Stimulated activated CD8-positive, alpha-beta memory T cell treated with anti-CD3 and anti-CD28 coated beads, Interleukin-12 subunit alpha, Interleukin-12 subunit beta, amount 100 ng/mL, for 4 hours (primary cell): ENCODE data around the gene KCNJ18.
"Not testable (repeated sequence)": the region's sequence is repeated elsewhere in the genome, so short reads cannot be mapped to it uniquely, and the experiment has no call there.

Experiments used
- DNase-seq: peaks from one replicate; pipeline ENCODE4 v3.0.0-alpha.2; 2020; ENCODE audit warnings: low read depth

The KCNJ18 gene

DNA sequence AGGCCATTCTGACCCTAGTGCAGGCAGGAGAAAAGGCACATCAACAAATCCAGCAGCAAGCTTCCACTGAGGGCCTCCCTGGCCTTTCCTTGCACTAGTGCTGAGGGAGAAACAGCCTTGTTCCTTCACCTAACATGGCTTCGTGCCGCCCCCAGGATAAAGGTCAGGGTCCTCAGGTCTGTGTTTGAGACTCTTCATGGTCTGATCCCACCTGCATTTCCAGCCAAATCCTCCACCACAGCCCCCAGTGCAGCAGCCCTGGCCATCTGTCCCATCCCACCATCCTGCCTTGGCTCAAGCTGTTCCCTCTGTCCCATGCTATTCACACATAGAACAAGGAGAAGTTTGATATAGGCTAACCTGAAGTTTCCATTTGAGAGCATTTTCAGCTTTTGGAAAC is 20.9 kb upstream of the KCNJ18 start:
- not testable (repeated sequence) for DNase-seq

DNA sequence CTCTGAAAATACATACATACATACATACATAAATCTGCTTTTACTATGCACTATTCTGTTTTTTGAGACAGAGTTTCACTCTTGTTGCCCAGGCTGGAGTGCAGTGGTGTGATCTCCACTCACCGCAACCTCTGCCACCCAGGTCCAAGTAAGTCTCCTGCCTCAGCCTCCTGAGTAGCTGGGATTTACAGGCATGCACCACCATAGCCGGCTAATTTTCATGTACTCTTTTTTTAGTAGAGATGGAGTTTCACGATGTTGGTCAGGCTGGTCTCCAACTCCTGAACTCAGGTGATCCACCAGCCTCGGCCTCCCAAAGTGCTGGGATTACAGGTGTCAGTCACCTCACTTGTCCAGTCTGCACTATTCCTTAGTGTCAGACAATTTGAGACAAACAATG is 20.5 kb upstream of the KCNJ18 start:
- not testable (repeated sequence) for DNase-seq

DNA sequence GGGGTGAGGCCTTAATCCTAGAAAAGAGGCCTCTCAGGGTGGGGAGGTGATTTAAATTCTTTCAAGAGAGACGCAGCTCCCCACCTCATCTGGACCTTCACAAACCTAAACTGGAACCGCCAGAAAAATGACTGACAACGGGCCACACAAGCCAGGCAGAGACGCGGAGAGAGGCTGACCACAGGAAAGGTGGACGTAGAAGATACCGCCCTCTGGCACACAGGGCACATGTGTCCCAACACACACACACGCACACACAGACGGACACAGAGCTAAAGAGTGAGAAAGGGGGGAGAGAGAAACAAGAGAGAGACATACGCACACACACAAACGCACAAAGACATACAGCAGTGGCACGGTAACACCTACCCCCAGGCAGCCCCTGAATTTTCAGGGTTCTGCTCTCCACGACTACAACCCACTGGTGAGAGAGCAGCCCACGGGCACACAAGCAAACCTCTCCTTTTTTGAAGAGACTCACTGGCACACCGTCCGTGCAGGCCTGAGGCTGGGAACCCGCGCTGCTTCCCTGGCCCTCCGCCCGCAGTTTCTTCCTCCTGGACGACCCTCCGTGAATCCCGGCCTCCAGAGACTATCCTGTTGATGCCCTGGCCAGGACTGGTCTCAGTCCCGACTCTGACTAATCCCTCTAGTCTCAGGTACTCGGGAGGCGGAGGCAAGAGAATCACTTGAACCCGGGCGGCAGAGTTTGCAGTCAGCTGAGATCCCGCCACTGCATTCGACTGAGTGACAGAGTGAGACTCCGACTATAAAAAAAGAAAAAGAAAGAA is 18.7 kb upstream of the KCNJ18 start:
- not testable (repeated sequence) for DNase-seq

DNA sequence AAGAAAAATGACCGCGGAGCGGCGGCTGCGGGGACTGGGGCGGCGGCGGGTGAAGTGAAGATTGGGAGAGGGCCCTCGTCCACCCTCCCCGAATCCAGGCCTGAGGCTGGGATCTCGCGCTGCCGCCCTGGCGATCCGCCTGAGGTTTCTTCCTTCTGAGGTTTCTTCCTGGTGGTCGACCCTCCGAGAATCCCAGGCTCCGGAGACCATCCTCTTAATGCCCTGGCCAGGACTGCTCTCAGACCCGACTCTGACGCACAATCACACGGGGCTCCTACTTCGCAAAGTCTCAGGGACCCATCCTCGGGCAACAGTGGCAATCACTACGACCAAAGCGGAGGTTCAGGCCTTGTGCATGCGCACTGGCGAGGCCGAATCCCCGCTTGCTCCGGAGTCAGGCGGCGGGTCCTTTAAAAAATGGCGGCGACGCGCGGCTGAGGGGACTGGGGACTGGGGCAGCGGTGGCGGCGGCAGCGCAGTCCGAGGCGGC is 18.0 kb upstream of the KCNJ18 start:
- DNase-seq = no peak

DNA sequence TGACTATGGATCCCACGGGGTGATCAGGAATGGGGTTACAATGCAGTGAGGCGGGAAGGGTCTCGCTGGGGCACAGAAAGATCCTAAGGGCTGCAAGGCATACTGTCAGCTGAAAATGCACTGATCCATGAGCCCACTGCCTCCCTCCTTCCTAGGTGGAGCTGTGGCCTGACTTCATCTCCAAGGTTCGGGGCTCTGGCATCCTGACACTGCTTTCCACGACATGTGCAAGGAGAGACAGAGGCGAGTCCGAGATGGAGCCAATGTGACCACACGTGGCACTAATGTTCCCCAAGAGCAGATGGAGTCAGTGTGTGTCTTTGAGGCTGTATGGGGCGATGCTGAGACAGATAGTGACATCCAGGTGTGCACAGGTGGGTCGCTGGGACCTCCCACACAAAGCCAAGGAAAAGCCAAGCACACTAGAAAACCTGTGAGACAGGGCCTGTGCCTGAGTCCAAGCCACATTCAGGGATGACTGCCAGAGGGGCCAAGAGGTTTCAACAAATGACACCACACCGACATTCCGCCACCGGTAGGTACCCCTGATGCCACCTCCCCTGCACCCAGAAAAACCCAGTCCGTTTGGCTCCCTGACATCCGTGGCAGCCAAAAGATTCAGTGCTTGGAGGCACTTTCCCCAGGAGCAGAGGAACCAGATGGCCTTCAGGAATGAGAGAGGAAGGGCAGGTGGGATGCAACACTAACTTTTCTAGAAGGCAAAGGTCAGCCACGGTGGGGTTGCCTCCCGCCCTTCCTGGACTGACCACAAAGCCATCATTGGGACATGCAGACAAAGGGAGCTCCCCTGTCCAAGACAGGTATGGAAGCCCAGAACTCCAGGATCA is 17.2 kb upstream of the KCNJ18 start:
- DNase-seq = not testable (repeated sequence)

DNA sequence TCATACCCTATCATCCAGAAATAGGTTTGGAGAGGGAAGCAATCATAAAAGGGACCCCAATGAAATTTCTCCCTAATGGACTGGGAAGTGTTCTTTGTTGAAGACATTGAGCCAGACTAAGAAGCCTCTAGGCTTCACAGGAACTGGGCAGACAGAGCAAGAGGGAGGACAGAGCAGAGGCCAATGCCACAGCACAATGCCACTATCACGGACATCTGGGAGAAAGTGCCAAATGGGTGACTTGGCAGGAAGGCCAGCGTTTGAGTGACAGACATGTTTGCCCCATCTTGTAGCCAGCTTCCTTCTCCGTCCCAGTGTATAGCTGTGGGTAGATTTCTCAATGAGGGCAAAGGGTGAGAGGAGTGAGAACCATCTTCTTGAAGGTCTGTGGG is 16.6 kb upstream of the KCNJ18 start:
- DNase-seq = not testable (repeated sequence)

DNA sequence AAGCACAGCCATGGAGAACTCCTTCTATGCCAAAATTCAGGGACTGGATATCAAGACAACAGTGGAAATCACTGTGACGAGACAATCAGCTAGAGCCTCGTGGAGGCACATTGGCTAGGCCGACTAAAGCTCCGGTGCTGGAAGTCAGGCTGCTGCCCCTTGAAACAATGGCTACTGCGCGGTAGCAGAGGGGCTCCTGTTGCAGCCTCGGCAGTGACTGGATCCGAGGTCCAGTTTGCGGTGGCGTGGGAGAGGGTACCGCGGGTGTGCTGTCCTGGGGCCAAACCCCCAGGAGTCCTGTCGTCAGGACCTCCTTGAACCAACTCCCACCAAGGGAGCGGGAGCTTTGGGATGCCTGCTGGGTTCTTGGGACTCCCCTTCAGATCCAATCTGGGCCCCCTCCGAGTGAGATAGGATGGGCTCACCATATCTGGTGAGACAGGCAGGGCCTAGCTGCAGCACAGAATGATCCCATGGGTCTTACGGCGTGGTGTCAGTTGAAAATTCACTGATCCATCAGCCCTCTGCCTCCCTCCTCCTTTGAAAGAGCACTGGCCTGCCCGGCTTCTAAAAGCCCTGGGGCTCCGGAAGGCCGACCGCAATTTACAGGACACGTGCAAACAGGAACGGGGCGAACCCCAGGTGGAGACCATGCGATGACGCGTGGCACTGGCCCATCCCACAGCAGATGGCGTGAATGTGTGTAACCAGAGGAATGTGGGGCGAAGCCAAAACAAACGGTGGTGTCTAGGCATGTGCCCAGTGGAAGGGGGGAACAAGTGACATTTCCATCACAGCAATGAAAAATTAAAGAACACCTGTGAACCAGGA is 15.8 kb upstream of the KCNJ18 start:
- no peak for DNase-seq

DNA sequence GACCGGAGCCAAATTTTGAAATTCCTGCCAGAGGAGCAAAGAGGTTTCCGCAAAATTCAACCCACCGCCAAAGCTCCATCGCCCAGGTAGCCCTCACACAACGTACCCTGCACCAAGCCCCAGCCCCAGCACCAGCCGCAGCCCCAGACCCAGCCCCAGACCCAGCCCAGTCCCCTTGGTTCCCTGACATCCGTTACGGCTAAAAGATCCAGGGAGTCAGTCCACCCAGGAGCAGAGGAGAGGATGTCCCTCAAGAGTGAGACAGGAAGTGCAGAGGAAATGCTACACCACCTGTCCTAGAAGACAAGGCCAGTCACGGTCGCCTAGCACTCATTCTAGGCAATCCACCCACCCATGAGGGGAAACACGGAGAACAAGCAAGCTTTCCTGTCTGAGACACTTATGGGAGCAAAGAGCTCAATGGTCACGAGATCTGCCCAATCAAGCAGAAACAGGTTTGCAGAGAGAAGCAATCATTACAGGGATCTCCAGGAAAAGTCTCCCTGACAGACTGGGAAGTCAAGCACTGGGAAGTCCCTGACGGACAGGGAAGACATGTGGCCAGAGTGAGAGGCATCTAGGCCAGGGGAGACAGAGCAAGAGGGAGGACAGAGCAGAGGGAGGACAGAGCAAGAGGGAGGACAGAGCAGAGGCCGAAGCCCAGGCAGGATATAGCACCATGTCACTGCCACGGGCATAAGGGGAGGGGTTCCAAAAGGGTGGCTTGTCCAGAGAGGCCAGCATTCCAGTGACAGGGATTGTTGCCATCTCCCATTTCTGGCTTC is 15.0 kb upstream of the KCNJ18 start:
- DNase-seq = no peak

DNA sequence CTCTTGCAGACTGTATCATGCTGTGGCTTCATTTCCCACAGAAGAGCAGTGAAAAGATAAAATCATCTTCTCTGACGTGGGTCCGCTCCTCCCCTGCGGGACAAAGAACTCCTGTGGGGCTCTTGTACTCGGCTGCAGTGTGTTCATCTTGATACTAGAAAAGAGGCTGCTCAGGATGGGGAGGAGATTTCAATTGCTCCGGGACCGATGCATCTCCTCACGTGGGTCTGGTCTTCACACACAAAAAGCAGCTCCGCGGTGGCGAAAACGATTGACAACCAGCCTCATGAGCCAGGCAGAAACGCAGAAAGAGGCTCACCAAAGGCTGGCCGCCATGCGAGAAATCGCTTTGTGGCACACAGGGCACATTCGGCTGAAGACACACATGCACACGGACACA is 14.4 kb upstream of the KCNJ18 start:
- no peak for DNase-seq

DNA sequence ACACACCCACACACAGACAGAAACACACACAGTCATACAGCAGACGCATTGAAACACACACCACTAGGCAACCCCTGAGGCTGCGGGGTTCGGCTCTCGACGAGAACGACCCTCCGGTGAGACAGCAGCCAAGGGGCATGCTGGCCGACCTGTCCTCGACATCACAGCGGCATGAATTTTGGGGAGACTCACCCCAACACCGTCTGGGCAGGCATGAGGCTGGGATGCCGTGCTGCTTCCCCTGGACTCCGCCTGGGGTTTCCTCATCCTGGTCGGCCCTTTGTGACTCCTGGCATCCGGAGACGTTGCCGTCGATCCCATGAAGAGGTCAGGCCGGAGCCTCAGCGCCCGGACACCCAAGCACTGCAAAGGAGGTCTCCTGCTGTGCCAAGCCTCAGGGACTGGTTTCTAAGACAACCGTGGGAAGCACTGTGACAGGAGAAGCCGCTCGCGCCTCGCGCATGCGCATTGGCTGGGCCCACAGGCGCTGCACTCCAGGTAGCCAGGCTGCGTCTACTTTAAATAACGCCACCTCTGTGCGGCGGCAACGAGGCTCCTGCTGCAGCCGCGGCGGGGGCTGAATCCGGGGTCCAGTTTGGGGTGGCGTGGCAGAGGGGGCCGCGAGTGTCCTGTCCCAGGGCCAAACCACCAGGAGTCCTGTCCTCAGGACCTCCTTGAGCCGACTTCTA is 13.8 kb upstream of the KCNJ18 start:
- no peak for DNase-seq

DNA sequence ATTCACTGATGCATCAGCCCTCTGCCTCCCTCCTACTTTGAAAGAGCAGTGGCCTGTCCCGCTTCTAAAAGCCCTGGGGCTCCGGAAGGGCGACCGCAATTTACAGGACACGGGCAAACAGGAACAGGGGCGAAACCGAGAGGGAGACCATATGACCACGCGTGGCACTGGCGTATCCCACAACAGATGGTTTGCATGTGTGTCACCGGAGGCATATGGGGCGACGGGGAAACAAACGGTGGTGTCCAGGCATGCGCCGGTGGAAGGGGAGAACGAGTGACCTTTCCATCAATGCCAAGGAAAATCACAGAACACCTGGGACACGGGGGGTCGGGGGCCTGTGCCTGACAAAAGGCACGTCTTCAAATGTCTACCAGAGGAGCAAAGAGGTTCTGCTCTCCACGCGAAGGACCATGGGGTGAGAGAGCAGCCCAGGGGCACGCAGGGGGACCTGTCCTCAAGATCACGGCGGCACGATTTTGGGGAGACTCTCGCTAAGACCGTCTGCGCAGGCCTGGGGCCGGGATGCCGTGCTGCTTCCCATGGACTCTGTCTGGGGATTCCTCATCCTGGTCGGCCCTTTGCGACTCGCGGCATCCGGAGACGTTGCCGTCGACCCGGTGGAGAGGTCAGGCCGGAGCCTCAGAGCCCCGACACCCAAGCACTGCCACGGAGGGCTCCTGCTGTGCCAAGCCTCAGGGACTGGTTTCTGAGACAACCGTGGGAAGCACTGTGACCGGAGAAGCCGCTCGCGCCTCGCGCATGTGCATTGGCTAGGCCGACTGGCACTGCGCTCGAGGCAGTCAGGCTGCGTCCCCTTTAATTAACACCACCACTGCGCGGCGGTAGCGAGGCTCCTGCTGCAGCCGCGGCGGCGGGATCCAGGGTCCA is 12.8 kb upstream of the KCNJ18 start:
- DNase-seq = no peak

DNA sequence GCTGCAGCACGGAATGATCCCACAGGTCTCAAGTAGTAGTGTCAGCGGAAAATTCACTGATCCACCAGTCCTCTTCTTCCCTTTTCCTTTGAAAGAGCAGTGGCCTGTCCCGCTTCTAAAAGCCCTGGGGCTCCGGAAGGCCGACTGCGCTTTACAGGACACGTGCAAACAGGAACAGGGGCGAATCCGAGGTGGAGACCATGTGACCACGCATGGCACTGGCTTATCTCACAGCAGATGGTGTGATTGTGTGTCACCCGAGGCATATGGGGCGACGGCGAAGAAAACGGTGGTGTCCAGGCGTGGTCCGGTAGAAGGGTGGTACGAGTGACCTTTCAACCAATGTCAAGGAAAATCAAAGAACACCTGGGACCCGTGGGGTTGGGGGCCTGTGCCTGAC is 12.0 kb upstream of the KCNJ18 start:
- DNase-seq = no peak

DNA sequence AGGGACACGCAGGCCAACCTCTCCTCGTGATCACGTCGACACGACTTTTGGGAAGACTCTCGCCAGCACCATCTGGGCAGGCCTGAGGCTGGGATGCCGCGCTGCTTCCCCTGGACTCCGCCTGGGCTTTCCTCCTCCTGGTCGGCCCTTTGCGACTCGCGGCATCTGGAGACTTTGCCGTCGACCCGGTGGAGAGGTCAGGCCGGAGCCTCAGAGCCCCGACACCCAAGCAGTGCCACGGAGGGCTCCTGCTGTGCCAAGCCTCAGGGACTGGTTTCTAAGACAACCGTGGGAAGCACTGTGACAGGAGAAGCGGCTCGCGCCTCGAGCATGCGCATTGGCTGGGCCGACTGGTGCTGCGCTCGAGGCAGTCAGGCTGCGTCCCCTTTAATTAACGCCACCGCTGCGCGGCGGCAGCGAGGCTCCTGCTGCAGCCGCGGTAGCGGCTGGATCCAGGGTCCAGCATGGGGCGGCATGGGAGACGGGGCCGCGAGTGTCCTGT is 11.4 kb upstream of the KCNJ18 start:
- not testable (repeated sequence) for DNase-seq

DNA sequence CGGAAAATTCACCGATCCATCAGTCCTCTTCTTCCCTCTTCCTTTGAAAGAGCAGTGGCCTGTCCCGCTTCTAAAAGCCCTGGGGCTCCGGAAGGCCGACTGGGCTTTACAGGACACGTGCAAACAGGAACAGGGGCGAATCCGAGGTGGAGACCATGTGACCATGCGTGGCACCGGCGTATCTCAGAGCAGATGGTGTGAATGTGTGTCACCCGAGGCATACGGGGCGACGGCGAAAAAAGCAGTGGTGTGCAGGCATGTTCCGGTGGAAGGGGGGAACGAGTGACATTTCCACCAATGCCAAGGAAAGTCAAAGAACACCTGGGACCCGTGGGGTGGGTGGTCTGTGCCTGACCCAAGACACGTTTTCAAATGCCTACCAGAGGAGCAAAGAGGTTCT is 10.7 kb upstream of the KCNJ18 start:
- not testable (repeated sequence) for DNase-seq

DNA sequence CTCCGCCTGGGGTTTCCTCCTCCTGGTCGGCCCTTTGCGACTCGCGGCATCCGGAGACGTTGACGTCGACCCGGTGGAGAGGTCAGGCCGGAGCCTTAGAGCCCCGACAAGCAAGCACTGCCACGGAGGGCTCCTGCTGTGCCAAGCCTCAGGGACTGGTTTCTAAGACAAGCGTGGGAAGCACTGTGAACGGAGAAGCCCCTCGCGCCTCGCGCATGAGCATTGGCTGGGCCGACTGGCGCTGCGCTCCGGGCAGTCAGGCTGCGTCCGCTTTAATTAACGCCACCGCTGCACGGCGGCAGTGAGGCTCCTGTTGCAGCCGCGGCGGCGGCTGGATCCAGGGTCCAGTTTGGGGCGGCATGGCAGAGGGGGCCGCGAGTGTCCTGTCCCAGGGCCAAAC is 10.2 kb upstream of the KCNJ18 start:
- DNase-seq = not testable (repeated sequence)

DNA sequence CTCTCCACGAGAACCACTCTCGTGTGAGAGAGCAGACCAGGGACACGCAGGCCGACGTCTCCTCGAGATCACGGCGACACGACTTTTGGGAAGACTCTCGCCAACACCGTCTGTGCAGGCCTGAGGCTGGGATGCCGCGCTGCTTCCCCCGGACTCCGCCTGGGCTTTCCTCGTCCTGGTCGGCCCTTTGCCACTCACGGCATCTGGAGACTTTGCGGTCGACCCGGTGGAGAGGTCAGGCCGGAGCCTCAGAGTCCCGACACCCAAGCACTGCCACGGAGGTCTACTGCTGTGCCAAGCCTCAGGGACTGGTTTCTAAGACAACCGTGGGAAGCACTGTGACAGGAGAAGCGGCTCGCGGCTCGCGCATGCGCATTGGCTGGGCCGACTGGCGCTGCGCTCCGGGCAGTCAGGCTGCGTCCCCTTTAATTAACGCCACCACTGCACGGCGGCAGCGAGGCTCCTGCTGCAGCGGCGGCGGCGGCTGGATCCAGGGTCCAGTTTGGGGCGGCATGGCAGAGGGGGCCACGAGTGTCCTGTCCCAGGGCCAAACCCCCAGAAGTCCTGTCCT is 9.1 kb upstream of the KCNJ18 start:
- not testable (repeated sequence) for DNase-seq

DNA sequence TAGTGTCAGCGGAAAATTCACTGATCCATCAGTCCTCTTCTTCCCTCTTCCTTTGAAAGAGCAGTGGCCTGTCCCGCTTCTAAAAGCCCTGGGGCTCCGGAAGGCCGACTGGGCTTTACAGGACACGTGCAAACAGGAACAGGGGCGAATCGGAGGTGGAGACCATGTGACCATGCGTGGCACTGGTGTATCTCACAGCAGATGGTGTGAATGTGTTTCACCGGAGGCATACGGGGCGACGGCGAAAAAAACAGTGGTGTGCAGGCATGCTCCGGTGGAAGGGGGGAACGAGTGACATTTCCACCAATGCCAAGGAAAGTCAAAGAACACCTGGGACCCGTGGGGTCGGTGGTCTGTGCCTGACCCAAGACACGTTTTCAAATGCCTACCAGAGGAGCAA is 8.4 kb upstream of the KCNJ18 start:
- DNase-seq = not testable (repeated sequence)

DNA sequence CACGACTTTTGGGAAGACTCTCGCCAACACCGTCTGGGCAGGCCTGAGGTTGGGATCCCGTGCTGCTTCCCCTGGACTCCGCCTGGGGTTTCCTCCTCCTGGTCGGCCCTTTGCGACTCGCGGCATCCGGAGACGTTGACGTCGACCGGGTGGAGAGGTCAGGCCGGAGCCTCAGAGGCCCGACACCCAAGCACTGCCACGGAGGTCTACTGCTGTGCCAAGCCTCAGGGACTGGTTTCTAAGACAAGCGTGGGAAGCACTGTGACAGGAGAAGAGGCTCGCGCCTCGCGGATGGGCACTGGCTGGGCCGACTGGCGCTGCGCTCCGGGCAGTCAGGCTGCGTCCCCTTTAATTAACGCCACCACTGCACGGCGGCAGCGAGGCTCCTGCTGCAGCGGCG is 7.9 kb upstream of the KCNJ18 start:
- not testable (repeated sequence) for DNase-seq
